ENCODE measurements around the gene SLC8B1. TPM values are rescaled to one million over a fixed set of nuclear protein-coding genes. Genes with fewer than 3 reads are reported as not detected.

SLC8B1 gene
- total RNA-seq, 1 experiment from 2014 or later = 34.1 TPM

DNA sequence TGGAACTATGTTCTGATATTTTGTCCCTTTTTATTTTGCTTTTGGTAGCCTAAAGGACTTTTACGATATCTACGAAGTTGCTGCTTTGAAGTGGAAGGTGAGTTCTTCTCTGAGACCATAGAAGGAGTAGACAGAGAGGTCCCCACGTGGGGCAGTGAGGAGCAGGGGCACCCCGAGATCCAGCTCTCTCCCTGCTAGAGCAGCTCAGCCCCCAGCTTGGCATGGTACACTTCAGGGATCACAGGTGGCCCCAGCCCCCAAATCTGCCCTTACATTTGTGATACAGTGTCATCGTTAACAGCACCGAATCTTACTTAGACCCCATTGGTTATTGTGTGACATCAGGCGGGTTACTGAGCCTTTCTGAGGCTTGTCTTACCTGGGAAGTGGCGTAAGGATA is 56.8 kb downstream of the SLC8B1 start:
- Histone ChIP-seq H3K9ac (ENCODE audit: low read length) (no peak overlapping the region), H3K27me3 (ENCODE audit: low read length) (no peaks in the 10 kb centered on the region), H2AFZ (ENCODE audit: low read length) (no peak overlapping the region), H3K9me3 (ENCODE audit: low read length) (no peaks in the 10 kb centered on the region), H3K36me3 (ENCODE audit: low read depth, low read length) (no peaks in the 10 kb centered on the region), H3K4me3 (ENCODE audit: low read length) (no peak overlapping the region), H3K4me2 (ENCODE audit: low read length) (no peak overlapping the region), H4K20me1 (ENCODE audit: low read length) (no peaks in the 10 kb centered on the region), H3K27ac (ENCODE audit: low read length) (no peak overlapping the region), H3F3A (ENCODE audit: low read length, unreplicated experiment) (no peaks in the 10 kb centered on the region), H3K79me2 (ENCODE audit: low read length) (no peaks in the 10 kb centered on the region), H3K4me1 (ENCODE audit: insufficient read depth, low read length) (no peaks in the 10 kb centered on the region), H3K9me2 (replicated peaks; ENCODE audit: low read length) (no peaks in the 10 kb centered on the region)
- ATAC-seq = no peak
- POLR2A ChIA-PET (ENCODE audit: unreplicated experiment) = interaction anchor here (0.6 kb wide), 1 partner anchor 17 kb away, joined by 6 read pairs; no protein-coding TSS in a partner anchor
- CTCF ChIA-PET = no interaction called here
- intact Hi-C loops (cut with micrococcal nuclease) = no loop called here
- no TSS peak for BruUV-seq (replicated peaks)
- no peak for DNase-seq
- no peak for TF ChIP-seq EZH2 (IDR thresholded peaks at IDR 0.05; ENCODE audit: low read length, unreplicated experiment)
- no peak for TF ChIP-seq EZH2phosphoT487 (IDR thresholded peaks at IDR 0.05; ENCODE audit: borderline replicate concordance, low read length)
- TF ChIP-seq, protein P1, sequence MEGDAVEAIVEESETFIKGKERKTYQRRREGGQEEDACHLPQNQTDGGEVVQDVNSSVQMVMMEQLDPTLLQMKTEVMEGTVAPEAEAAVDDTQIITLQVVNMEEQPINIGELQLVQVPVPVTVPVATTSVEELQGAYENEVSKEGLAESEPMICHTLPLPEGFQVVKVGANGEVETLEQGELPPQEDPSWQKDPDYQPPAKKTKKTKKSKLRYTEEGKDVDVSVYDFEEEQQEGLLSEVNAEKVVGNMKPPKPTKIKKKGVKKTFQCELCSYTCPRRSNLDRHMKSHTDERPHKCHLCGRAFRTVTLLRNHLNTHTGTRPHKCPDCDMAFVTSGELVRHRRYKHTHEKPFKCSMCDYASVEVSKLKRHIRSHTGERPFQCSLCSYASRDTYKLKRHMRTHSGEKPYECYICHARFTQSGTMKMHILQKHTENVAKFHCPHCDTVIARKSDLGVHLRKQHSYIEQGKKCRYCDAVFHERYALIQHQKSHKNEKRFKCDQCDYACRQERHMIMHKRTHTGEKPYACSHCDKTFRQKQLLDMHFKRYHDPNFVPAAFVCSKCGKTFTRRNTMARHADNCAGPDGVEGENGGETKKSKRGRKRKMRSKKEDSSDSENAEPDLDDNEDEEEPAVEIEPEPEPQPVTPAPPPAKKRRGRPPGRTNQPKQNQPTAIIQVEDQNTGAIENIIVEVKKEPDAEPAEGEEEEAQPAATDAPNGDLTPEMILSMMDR (conservative IDR thresholded peaks at IDR 0.05; ENCODE audit: low read depth, low read length) = no peak

- Histone ChIP-seq H3K4me3 (ENCODE audit: low read length) (no peak overlapping the region), H3K27me3 (ENCODE audit: low read length) (no peaks in the 10 kb centered on the region), H3K79me2 (ENCODE audit: low read length) (no peaks in the 10 kb centered on the region), H3K4me2 (ENCODE audit: low read length) (no peak overlapping the region), H4K20me1 (ENCODE audit: low read length) (no peaks in the 10 kb centered on the region), H3K36me3 (ENCODE audit: low read depth, low read length) (no peaks in the 10 kb centered on the region), H3K4me1 (ENCODE audit: insufficient read depth, low read length) (no peaks in the 10 kb centered on the region), H3K9ac (ENCODE audit: low read length) (no peak overlapping the region), H3F3A (ENCODE audit: low read length, unreplicated experiment) (no peaks in the 10 kb centered on the region), H3K9me3 (ENCODE audit: low read length) (no peaks in the 10 kb centered on the region), H3K9me2 (replicated peaks; ENCODE audit: low read length) (no peaks in the 10 kb centered on the region), H3K27ac (ENCODE audit: low read length) (no peak overlapping the region), H2AFZ (ENCODE audit: low read length) (no peak overlapping the region)
- TF ChIP-seq, protein P1 (conservative IDR thresholded peaks at IDR 0.05; ENCODE audit: low read depth, low read length) = no peak
- TF ChIP-seq EZH2 (IDR thresholded peaks at IDR 0.05; ENCODE audit: low read length, unreplicated experiment) (no peak), EZH2phosphoT487 (IDR thresholded peaks at IDR 0.05; ENCODE audit: borderline replicate concordance, low read length) (no peak)
- ChIA-PET POLR2A (ENCODE audit: unreplicated experiment) (interaction anchor here (0.6 kb wide), 1 partner anchor 17 kb away, joined by 6 read pairs; no protein-coding TSS in a partner anchor), CTCF (interaction anchor here (0.6 kb wide), 1 partner anchor 58 kb away, joined by 4 read pairs; the partner anchor contains the start of gene SLC8B1)
- intact Hi-C loops (cut with micrococcal nuclease) = no loop called here
- no peak for ATAC-seq
- DNase-seq = no peak
- BruUV-seq (replicated peaks) = no TSS peak
Measured at GRCh38 chr12:113277511-113277910, 57.4 kb downstream of the SLC8B1 start.

DNA sequence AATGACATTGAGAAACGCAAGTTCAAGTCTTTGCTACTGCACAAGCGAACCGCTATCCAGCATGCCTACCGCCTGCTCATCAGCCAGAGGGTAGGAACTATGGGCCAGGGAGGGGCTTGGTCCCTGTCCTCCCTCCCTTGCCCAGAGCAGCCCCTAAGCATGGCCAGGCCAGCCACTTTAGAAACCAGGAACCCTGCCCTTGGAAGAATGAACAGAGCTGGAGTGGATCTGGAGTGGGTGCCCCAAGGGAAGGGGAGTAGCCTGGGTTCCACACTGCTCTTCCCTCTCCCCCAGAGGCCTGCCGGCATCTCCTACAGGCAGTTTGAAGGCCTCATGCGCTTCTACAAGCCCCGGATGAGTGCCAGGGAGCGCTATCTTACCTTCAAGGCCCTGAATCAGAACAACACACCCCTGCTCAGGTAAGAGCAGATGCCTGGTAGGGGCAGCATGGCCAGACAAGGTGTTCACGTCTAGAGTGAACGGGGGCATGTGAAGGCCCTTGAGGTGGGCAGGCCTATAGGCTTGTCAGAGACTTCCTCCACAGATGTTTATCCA is 57.9 kb downstream of the SLC8B1 start:
- Histone ChIP-seq H3K27me3 (ENCODE audit: low read length) (no peaks in the 10 kb centered on the region), H3K9me3 (ENCODE audit: low read length) (no peaks in the 10 kb centered on the region), H3K4me1 (ENCODE audit: insufficient read depth, low read length) (no peaks in the 10 kb centered on the region; the same call in 1 of the 2 replicates), H3K4me3 (ENCODE audit: low read length) (no peak overlapping the region), H3K9ac (ENCODE audit: low read length) (no peak overlapping the region), H2AFZ (ENCODE audit: low read length) (no peak overlapping the region), H3K4me2 (ENCODE audit: low read length) (no peak overlapping the region), H3F3A (ENCODE audit: low read length, unreplicated experiment) (no peaks in the 10 kb centered on the region), H3K27ac (ENCODE audit: low read length) (no peak overlapping the region), H3K79me2 (ENCODE audit: low read length) (no peaks in the 10 kb centered on the region), H3K9me2 (replicated peaks; ENCODE audit: low read length) (no peaks in the 10 kb centered on the region), H4K20me1 (ENCODE audit: low read length) (no peaks in the 10 kb centered on the region), H3K36me3 (ENCODE audit: low read depth, low read length) (no peaks in the 10 kb centered on the region)
- ChIA-PET CTCF (no interaction called here), POLR2A (ENCODE audit: unreplicated experiment) (no interaction called here)
- BruUV-seq (replicated peaks) = no TSS peak
- intact Hi-C loops (cut with micrococcal nuclease) = no loop called here
- DNase-seq = no peak
- no peak for ATAC-seq
- TF ChIP-seq EZH2phosphoT487 (IDR thresholded peaks at IDR 0.05; ENCODE audit: borderline replicate concordance, low read length) (no peak), EZH2 (IDR thresholded peaks at IDR 0.05; ENCODE audit: low read length, unreplicated experiment) (no peak)
- TF ChIP-seq, protein P1 (conservative IDR thresholded peaks at IDR 0.05; ENCODE audit: low read depth, low read length) = no peak
